ENCODE results near the gene GALK1. TPM values are rescaled to one million over a fixed set of nuclear protein-coding genes. Genes with fewer than 3 reads are reported as not detected.

Gene GALK1
- total and polyA plus RNA-seq, 9 of the 15 experiments (the other 6 are each of a cell fraction or from before 2014, with no cell fraction given) = 0.45 to 51.6 (median 17.4) TPM

- ChIA-PET POLR2A (interaction anchor here (1.0 to 1.5 kb wide), 5 partner anchors 12 to 323 kb away, joined by 3 to 6 read pairs (median 3); partner anchors contain the start of gene SMIM5), CTCF (ENCODE audit: low intra/inter-chr PET ratio) (interaction anchor here (2.0 to 2.5 kb wide), 2 partner anchors 73 to 116 kb away, joined by 16 to 26 read pairs; partner anchors contain the start of gene SMIM5)
- intact Hi-C loops (cut with micrococcal nuclease) = loop anchor here (1.0 to 5.0 kb wide), 4 partner anchors 73 to 321 kb away; partner anchors contain the start of gene SMIM5
- Histone ChIP-seq H3K9ac (ENCODE audit: insufficient read depth in 1 of 2, low read depth in 2 of 2, low read length in 2 of 2) (peak overlapping the region in 1 of 2 experiments; percentile 56; a peak in 1 of 4 replicates), H3K27me3 (ENCODE audit: control insufficient read depth in 2 of 2, insufficient read depth in 2 of 2, low read length in 2 of 2) (0 out of 5 replicates have a peak, but pooled peaks cover 0 to 2% of the 10 kb centered on the region in 2 experiments), H3K27ac (ENCODE audit: extremely low read depth, low read depth, low read length) (no peak overlapping the region), H3K4me2 (ENCODE audit: insufficient read depth, low read length) (no peak overlapping the region), H3K36me3 (ENCODE audit: control insufficient read depth, insufficient read depth, low read length) (no peaks in the 10 kb centered on the region), H3K9me3 (replicated peaks; ENCODE audit: control insufficient read depth, insufficient read depth, low read depth, low read length) (no peaks in the 10 kb centered on the region), H3K4me1 (replicated peaks in 1 of 2; ENCODE audit: control insufficient read depth in 2 of 2, insufficient read depth in 2 of 2, low read length in 2 of 2) (peaks cover 0 to 37% of the 10 kb centered on the region in 2 experiments; a peak in 4 of 5 replicates), H3K9me1 (ENCODE audit: control insufficient read depth, insufficient read depth, low read length) (no peaks in the 10 kb centered on the region), H2AFZ (ENCODE audit: low read depth, low read length) (no peak overlapping the region), H4K20me1 (replicated peaks; ENCODE audit: control insufficient read depth, insufficient read depth, low read length) (no peaks in the 10 kb centered on the region), H3K79me2 (ENCODE audit: control insufficient read depth, insufficient read depth, low read length) (no peaks in the 10 kb centered on the region), H3K4me3 (no peak overlapping the region)
- in situ Hi-C loops (cut with MboI) = loop anchor here (5.0 kb wide), 2 partner anchors 131 to 321 kb away; no protein-coding TSS in a partner anchor
- 19% methylated on average over 9 of the region's 9 CpGs for WGBS (ENCODE audit: insufficient coverage, low coverage, missing lambda C conversion rate)
- no peak for ATAC-seq
- TF ChIP-seq SREBF2 (CRISPR knock-in tag; IDR thresholded peaks at IDR 0.05) (no peak), POLR3G (IDR thresholded peaks at IDR 0.05; ENCODE audit: extremely low read depth, insufficient read length, insufficient replicate concordance) (no peak), ZNF79 (CRISPR knock-in tag; IDR thresholded peaks at IDR 0.05; ENCODE audit: low read depth) (no peak), MTF1 (CRISPR knock-in tag; IDR thresholded peaks at IDR 0.05; ENCODE audit: borderline replicate concordance) (no peak), ZC3H8 (IDR thresholded peaks at IDR 0.05) (no peak), EGR1 (conservative IDR thresholded peaks at IDR 0.05) (no peak), DEAF1 (CRISPR knock-in tag; IDR thresholded peaks at IDR 0.05) (no peak)
- TF ChIP-seq, protein P1, sequence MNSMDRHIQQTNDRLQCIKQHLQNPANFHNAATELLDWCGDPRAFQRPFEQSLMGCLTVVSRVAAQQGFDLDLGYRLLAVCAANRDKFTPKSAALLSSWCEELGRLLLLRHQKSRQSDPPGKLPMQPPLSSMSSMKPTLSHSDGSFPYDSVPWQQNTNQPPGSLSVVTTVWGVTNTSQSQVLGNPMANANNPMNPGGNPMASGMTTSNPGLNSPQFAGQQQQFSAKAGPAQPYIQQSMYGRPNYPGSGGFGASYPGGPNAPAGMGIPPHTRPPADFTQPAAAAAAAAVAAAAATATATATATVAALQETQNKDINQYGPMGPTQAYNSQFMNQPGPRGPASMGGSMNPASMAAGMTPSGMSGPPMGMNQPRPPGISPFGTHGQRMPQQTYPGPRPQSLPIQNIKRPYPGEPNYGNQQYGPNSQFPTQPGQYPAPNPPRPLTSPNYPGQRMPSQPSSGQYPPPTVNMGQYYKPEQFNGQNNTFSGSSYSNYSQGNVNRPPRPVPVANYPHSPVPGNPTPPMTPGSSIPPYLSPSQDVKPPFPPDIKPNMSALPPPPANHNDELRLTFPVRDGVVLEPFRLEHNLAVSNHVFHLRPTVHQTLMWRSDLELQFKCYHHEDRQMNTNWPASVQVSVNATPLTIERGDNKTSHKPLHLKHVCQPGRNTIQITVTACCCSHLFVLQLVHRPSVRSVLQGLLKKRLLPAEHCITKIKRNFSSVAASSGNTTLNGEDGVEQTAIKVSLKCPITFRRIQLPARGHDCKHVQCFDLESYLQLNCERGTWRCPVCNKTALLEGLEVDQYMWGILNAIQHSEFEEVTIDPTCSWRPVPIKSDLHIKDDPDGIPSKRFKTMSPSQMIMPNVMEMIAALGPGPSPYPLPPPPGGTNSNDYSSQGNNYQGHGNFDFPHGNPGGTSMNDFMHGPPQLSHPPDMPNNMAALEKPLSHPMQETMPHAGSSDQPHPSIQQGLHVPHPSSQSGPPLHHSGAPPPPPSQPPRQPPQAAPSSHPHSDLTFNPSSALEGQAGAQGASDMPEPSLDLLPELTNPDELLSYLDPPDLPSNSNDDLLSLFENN (IDR thresholded peaks at IDR 0.05; ENCODE audit: low read depth in 2 of 2, low read length in 2 of 2) = no peak
- no TSS peak for BruUV-seq (replicated peaks)
- FAIRE-seq = no peak
- DNase-seq (ENCODE audit: extremely low read depth in 1 of 4, low spot score in 3 of 4) = no peak
These were observed 16.3 kb downstream of the GALK1 start for GRCh38 chr17:75748706-75749105.

Measured in K562 (cell line).